Trophoblast cell (in vitro differentiated cells and primary cell): ENCODE measurements around the gene CCDC80.

Experiments
- DNase-seq, 2 donors: peaks; one replicate each; pipeline ENCODE4 v3.0.0-alpha.2; 2016
- H2AFZ ChIP-seq: 2 replicates; pipeline ENCODE4 v1.6.1; 2013; ENCODE audit warnings: low read length, moderate library complexity, mild to moderate bottlenecking; ENCODE audit not compliant: insufficient read depth, poor library complexity
- H2AK5ac ChIP-seq: 2 replicates; pipeline ENCODE4 v1.6.1; 2013; ENCODE audit warnings: mild to moderate bottlenecking, low read length
- H2BK120ac ChIP-seq: 2 replicates; pipeline ENCODE4 v1.6.1; 2013; ENCODE audit warnings: low read length, mild to moderate bottlenecking, moderate library complexity; ENCODE audit not compliant: insufficient read depth, poor library complexity
- H2BK12ac ChIP-seq: 2 replicates; pipeline ENCODE4 v1.6.1; 2013; ENCODE audit warnings: mild to moderate bottlenecking, low read length, moderate library complexity
- H2BK5ac ChIP-seq: 2 replicates; pipeline ENCODE4 v1.6.1; 2013; ENCODE audit warnings: low read length, low read depth, moderate library complexity, mild to moderate bottlenecking; ENCODE audit not compliant: poor library complexity
- H3K14ac ChIP-seq: 2 replicates; pipeline ENCODE4 v1.6.1; 2013; ENCODE audit warnings: mild to moderate bottlenecking, low read length
- H3K18ac ChIP-seq: 2 replicates; pipeline ENCODE4 v1.6.1; 2013; ENCODE audit warnings: mild to moderate bottlenecking, low read length
- H3K23ac ChIP-seq: 2 replicates; pipeline ENCODE4 v1.6.1; 2013; ENCODE audit warnings: low read length
- H3K27ac ChIP-seq: 2 replicates; pipeline ENCODE4 v1.5.1; 2013; ENCODE audit warnings: low read depth, mild to moderate bottlenecking, inconsistent platforms, low read length, moderate library complexity
- H3K27me3 ChIP-seq: 2 replicates; pipeline ENCODE4 v1.6.1; 2013; ENCODE audit warnings: inconsistent platforms, mild to moderate bottlenecking, low read length, moderate library complexity; ENCODE audit not compliant: insufficient read depth
- H3K36me3 ChIP-seq, 2 experiments: 1 replicate in 1 of 2; 2 replicates in 1 of 2; pipeline ENCODE4 v1.6.1; 2013; ENCODE audit warnings: low read length in 2 of 2, mild to moderate bottlenecking in 2 of 2, moderate library complexity in 1 of 2; ENCODE audit not compliant: insufficient read depth in 2 of 2, control insufficient read depth in 1 of 2
- H3K4ac ChIP-seq: 2 replicates; pipeline ENCODE4 v1.6.1; 2013; ENCODE audit warnings: low read depth, mild to moderate bottlenecking, low read length, moderate library complexity
- H3K4me1 ChIP-seq, 2 experiments: 1 replicate in 1 of 2; 2 replicates in 1 of 2; pipeline ENCODE4 v1.6.1; 2013; ENCODE audit warnings: low read length in 2 of 2, mild to moderate bottlenecking in 2 of 2, moderate library complexity in 1 of 2; ENCODE audit not compliant: insufficient read depth in 2 of 2, control insufficient read depth in 1 of 2
- H3K4me2 ChIP-seq: 2 replicates; pipeline ENCODE4 v1.6.1; 2013; ENCODE audit warnings: inconsistent platforms, mild to moderate bottlenecking, low read length, moderate library complexity
- H3K4me3 ChIP-seq: 2 replicates; pipeline ENCODE4 v1.5.1; 2013; ENCODE audit warnings: mild to moderate bottlenecking, low read depth, low read length, inconsistent platforms
- H3K79me1 ChIP-seq: one replicate; pipeline ENCODE4 v1.6.1; 2013; ENCODE audit warnings: low read length
- H3K79me2 ChIP-seq: 2 replicates; pipeline ENCODE4 v1.6.1; 2013; ENCODE audit warnings: low read length, mild to moderate bottlenecking; ENCODE audit not compliant: control insufficient read depth, insufficient read depth, poor library complexity
- H3K9ac ChIP-seq: 2 replicates; pipeline ENCODE4 v1.6.1; 2013; ENCODE audit warnings: mild to moderate bottlenecking, low read length
- H3K9me3 ChIP-seq: 2 replicates; pipeline ENCODE4 v1.6.1; 2013; ENCODE audit warnings: low read depth, mild to moderate bottlenecking, control low read depth, inconsistent platforms, low read length; ENCODE audit not compliant: insufficient read depth
- H4K12ac ChIP-seq: 2 replicates; pipeline ENCODE4 v1.6.1; 2013; ENCODE audit warnings: low read depth, mild to moderate bottlenecking, low read length, moderate library complexity
- H4K8ac ChIP-seq: 2 replicates; pipeline ENCODE4 v1.6.1; 2013; ENCODE audit warnings: low read depth, mild to moderate bottlenecking, low read length, moderate library complexity
- H4K91ac ChIP-seq: one replicate; pipeline ENCODE4 v1.6.1; 2013; ENCODE audit warnings: low read depth, mild to moderate bottlenecking, low read length, moderate library complexity
- WGBS: extraction: QIAGEN DNeasy Blood & Tissue Kit; methylation state at CpG from one replicate; pipeline ENCODE4 v1.1.7; 2013; ENCODE audit warnings: missing lambda C conversion rate; ENCODE audit not compliant: insufficient read length, insufficient coverage; ENCODE audit errors: extremely low coverage; 5-methylcytosine and 5-hydroxymethylcytosine counted together

Gene CCDC80

GRCh38 chr3:112633191-112633590 is 7.8 kb downstream of the CCDC80 start:
- no peak overlapping the region for H2BK12ac ChIP-seq
- H3K18ac ChIP-seq = no peak overlapping the region
- no peak overlapping the region for H3K23ac ChIP-seq
- H3K27me3 ChIP-seq = no peaks in the 10 kb centered on the region
- H3K4me3 ChIP-seq = no peak overlapping the region
- no peak overlapping the region for H4K8ac ChIP-seq
- peak overlapping the region; percentile 27 for H3K4ac ChIP-seq
- no peak overlapping the region for H3K9ac ChIP-seq
- H4K91ac ChIP-seq = peak overlapping the region; percentile 55
- no peak overlapping the region for H3K14ac ChIP-seq
- H3K4me1 ChIP-seq = peaks cover 10 to 30% of the 10 kb centered on the region in 2 experiments
- no CpG with 5 or more reads among the region's 3 CpGs for WGBS
- H3K4me2 ChIP-seq = no peak overlapping the region
- no peaks in the 10 kb centered on the region for H3K9me3 ChIP-seq
- DNase-seq = no peak
- no peak overlapping the region for H2BK5ac ChIP-seq
- H4K12ac ChIP-seq = no peak overlapping the region
- H3K79me1 ChIP-seq = peaks cover 9% of the 10 kb centered on the region
- H2BK120ac ChIP-seq = no peak overlapping the region
- peak overlapping the region; percentile 0 for H3K27ac ChIP-seq
- peaks cover 1% of the 10 kb centered on the region for H3K79me2 ChIP-seq
- no peak overlapping the region for H2AFZ ChIP-seq
- peaks cover 0 to 6% of the 10 kb centered on the region in 2 experiments for H3K36me3 ChIP-seq
- H2AK5ac ChIP-seq = no peak overlapping the region

GRCh38 chr3:112632596-112632995 is 8.3 kb downstream of the CCDC80 start:
- Histone ChIP-seq H3K79me1 (peaks cover 8% of the 10 kb centered on the region), H2AK5ac (no peak overlapping the region), H3K27me3 (no peaks in the 10 kb centered on the region), H3K18ac (no peak overlapping the region), H2BK120ac (no peak overlapping the region), H4K8ac (no peak overlapping the region), H3K9me3 (no peaks in the 10 kb centered on the region), H3K14ac (no peak overlapping the region), H2BK5ac (no peak overlapping the region), H3K9ac (no peak overlapping the region), H3K4me1 (peaks cover 7 to 25% of the 10 kb centered on the region in 2 experiments), H3K79me2 (peaks cover 1% of the 10 kb centered on the region), H2AFZ (no peak overlapping the region), H3K27ac (peak overlapping the region; percentile 62), H4K12ac (no peak overlapping the region), H4K91ac (no peak overlapping the region), H3K4me2 (peak overlapping the region; percentile 11), H2BK12ac (no peak overlapping the region), H3K4me3 (no peak overlapping the region), H3K23ac (no peak overlapping the region), H3K36me3 (peaks cover 0 to 4% of the 10 kb centered on the region in 2 experiments), H3K4ac (no peak overlapping the region)
- DNase-seq = no peak
- no CpG with 5 or more reads among the region's 4 CpGs for WGBS

GRCh38 chr3:112631257-112631656 is 9.7 kb downstream of the CCDC80 start:
- Histone ChIP-seq H3K27me3 (no peaks in the 10 kb centered on the region), H3K4ac (peak overlapping the region; percentile 64), H3K9me3 (no peaks in the 10 kb centered on the region), H2AK5ac (peak overlapping the region; percentile 73), H2AFZ (no peak overlapping the region), H3K18ac (no peak overlapping the region), H3K79me1 (peaks cover 7% of the 10 kb centered on the region), H2BK12ac (peak overlapping the region; percentile 90), H4K91ac (peak overlapping the region; percentile 76), H3K79me2 (no peaks in the 10 kb centered on the region), H3K9ac (no peak overlapping the region), H3K4me3 (no peak overlapping the region), H4K12ac (no peak overlapping the region), H4K8ac (peak overlapping the region; percentile 69), H3K36me3 (peaks cover 0 to 8% of the 10 kb centered on the region in 2 experiments), H3K14ac (peak overlapping the region; percentile 19), H3K23ac (no peak overlapping the region), H2BK120ac (peak overlapping the region; percentile 7), H3K4me1 (peaks cover 6 to 24% of the 10 kb centered on the region in 2 experiments), H3K27ac (no peak overlapping the region), H2BK5ac (peak overlapping the region; percentile 26), H3K4me2 (no peak overlapping the region)
- no peak for DNase-seq
- WGBS = 100% methylated on average over 2 of the region's 3 CpGs

- no peaks in the 10 kb centered on the region for H3K9me3 ChIP-seq
- H2AK5ac ChIP-seq = no peak overlapping the region
- no peak overlapping the region for H3K4me3 ChIP-seq
- H3K4me1 ChIP-seq = peaks cover 4 to 19% of the 10 kb centered on the region in 2 experiments
- H3K14ac ChIP-seq = no peak overlapping the region
- no peak overlapping the region for H4K91ac ChIP-seq
- H3K79me1 ChIP-seq = peaks cover 7% of the 10 kb centered on the region
- H2BK12ac ChIP-seq = no peak overlapping the region
- peaks cover 0 to 11% of the 10 kb centered on the region in 2 experiments for H3K36me3 ChIP-seq
- no peak overlapping the region for H4K8ac ChIP-seq
- no peak overlapping the region for H2BK5ac ChIP-seq
- no peak overlapping the region for H3K9ac ChIP-seq
- H3K27me3 ChIP-seq = no peaks in the 10 kb centered on the region
- no peak overlapping the region for H2BK120ac ChIP-seq
- H3K79me2 ChIP-seq = no peaks in the 10 kb centered on the region
- H3K18ac ChIP-seq = no peak overlapping the region
- no peak overlapping the region for H2AFZ ChIP-seq
- H4K12ac ChIP-seq = no peak overlapping the region
- H3K23ac ChIP-seq = no peak overlapping the region
- no CpG with 5 or more reads among the region's 7 CpGs for WGBS
- peak overlapping the region; percentile 44 for H3K27ac ChIP-seq
- no peak overlapping the region for H3K4me2 ChIP-seq
- no peak overlapping the region for H3K4ac ChIP-seq
- DNase-seq = peak in 1 of 2 donors; percentile 41
Observed at GRCh38 chr3:112629425-112629824, 11.5 kb downstream of the CCDC80 start.
